GM10248 (cell line): ENCODE data around the gene DMAC1.

Source experiments
- CTCF ChIA-PET: fragments of 300-600 bp; sonication (Branson Sonifier 250); formaldehyde crosslinking; extraction: SDS; loops from one replicate; lab custom pipeline; 2021; ENCODE audit warnings: antibody characterized with exemption; lab: Yijun Ruan, JAX
- POLR2A ChIA-PET: fragments of 350-650 bp; sonication (Branson Sonifier 250); formaldehyde crosslinking; extraction: SDS; loops from one replicate; lab custom pipeline; 2020; ENCODE audit warnings: antibody characterized with exemption; lab: Yijun Ruan, JAX
- DNase-seq: peaks from one replicate; pipeline ENCODE4 v3.0.0; 2012; ENCODE audit errors: extremely low spot score
- TF ChIP-seq, protein P1 (sequence below): IDR thresholded peaks from 2 replicates; pipeline ENCODE4 v1.5.1; 2012; ENCODE audit warnings: mild to moderate bottlenecking, low read depth; ENCODE audit errors: extremely low read depth, missing control alignments, control extremely low read depth

DMAC1 gene

GRCh38 chr9:7790022-7790818 is 9.4 kb downstream of the DMAC1 start:
- POLR2A ChIA-PET, result no interaction called here
- CTCF ChIA-PET, result no interaction called here
- no peak for DNase-seq
- TF ChIP-seq, protein P1, sequence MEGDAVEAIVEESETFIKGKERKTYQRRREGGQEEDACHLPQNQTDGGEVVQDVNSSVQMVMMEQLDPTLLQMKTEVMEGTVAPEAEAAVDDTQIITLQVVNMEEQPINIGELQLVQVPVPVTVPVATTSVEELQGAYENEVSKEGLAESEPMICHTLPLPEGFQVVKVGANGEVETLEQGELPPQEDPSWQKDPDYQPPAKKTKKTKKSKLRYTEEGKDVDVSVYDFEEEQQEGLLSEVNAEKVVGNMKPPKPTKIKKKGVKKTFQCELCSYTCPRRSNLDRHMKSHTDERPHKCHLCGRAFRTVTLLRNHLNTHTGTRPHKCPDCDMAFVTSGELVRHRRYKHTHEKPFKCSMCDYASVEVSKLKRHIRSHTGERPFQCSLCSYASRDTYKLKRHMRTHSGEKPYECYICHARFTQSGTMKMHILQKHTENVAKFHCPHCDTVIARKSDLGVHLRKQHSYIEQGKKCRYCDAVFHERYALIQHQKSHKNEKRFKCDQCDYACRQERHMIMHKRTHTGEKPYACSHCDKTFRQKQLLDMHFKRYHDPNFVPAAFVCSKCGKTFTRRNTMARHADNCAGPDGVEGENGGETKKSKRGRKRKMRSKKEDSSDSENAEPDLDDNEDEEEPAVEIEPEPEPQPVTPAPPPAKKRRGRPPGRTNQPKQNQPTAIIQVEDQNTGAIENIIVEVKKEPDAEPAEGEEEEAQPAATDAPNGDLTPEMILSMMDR, result no peak

DNA sequence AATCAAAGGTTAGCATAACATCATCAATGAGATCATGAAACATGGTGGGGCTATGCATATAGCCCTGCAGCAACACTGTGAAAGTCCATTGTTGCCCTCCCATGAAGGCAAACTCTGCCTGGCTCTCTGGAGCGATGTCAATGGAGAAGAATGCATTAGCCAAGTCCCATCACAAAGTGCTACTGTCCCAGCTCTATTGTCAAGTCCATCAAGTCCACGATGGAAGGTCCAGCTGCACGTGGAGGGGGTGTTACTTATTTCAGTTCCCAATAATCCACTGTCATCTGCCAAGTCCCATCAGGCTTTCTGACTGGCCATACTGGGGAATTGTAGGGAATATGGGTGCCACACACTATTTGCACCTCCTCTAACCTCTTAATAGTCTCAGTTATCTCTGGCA is 10.8 kb downstream of the DMAC1 start:
- ChIA-PET CTCF (no interaction called here), POLR2A (no interaction called here)
- DNase-seq, result no peak
- TF ChIP-seq, protein P1, result no peak

- ChIA-PET CTCF (no interaction called here), POLR2A (no interaction called here)
- TF ChIP-seq, protein P1, result no peak
- DNase-seq, result no peak
Measured at GRCh38 chr9:7785813-7786212, 13.8 kb downstream of the DMAC1 start.

DNA sequence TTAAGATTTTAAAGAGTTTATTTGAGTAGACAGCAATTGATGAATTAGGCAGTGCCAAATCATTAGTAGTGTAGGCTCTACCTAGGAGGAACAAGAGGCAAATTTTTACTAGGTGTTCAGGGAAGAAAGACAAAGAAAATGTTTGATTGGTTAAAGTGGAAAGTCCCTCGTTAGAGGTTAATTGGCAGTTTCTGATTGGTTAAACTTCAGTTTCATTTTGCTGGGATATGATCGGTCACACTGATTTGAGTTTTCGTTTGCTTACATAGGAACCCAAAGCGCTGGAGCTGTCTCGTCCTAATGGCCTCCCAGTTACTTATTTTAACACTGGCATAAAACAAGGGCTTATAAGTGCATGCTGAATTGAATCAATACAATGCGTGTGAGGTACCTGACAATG is 15.1 kb downstream of the DMAC1 start:
- CTCF ChIA-PET, result no interaction called here
- TF ChIP-seq, protein P1, result no peak
- no peak for DNase-seq
- POLR2A ChIA-PET, result no interaction called here

GRCh38 chr9:7783635-7784063 is 15.9 kb downstream of the DMAC1 start:
- POLR2A ChIA-PET, result no interaction called here
- CTCF ChIA-PET, result interaction anchor here (1.5 kb wide), 1 partner anchor 15 kb away, joined by 5 read pairs; no protein-coding TSS in a partner anchor
- no peak for DNase-seq
- TF ChIP-seq, protein P1, result no peak

GRCh38 chr9:7782400-7783120 is 17.0 kb downstream of the DMAC1 start:
- TF ChIP-seq, protein P1, result no peak
- CTCF ChIA-PET, result interaction anchor here (1.2 to 1.8 kb wide), 3 partner anchors 11 to 51 kb away, joined by 3 to 5 read pairs (median 3); no protein-coding TSS in a partner anchor
- POLR2A ChIA-PET, result no interaction called here
- no peak for DNase-seq
